ENCODE measurements around the gene SLC4A11.

Gene SLC4A11

GRCh38 chr20:3239026-3239866, at the start of gene SLC4A11:
Gene SLC4A11 (minus strand): TSS chr20:3239190. CDS start chr20:3239137, 53 bp downstream.
- in situ Hi-C loops (cut with MboI; ENCODE audit: low sequenced_read_pairs), result no loop called here

GRCh38 chr20:3283222-3283820, 44.3 kb upstream of the SLC4A11 start:
- in situ Hi-C loops (cut with MboI; ENCODE audit: low sequenced_read_pairs), result no loop called here

GRCh38 chr20:3282271-3283221, 43.6 kb upstream of the SLC4A11 start:
- in situ Hi-C loops (cut with MboI; ENCODE audit: low sequenced_read_pairs), result no loop called here

- in situ Hi-C loops (cut with MboI; ENCODE audit: low sequenced_read_pairs), result no loop called here
Measured at GRCh38 chr20:3281437-3281836, 42.4 kb upstream of the SLC4A11 start.

GRCh38 chr20:3279761-3280160, 40.8 kb upstream of the SLC4A11 start:
- in situ Hi-C loops (cut with MboI; ENCODE audit: low sequenced_read_pairs), result no loop called here

- in situ Hi-C loops (cut with MboI; ENCODE audit: low sequenced_read_pairs), result no loop called here
Measured at GRCh38 chr20:3277686-3278465, 38.9 kb upstream of the SLC4A11 start.

- in situ Hi-C loops (cut with MboI; ENCODE audit: low sequenced_read_pairs), result no loop called here
Measured at GRCh38 chr20:3276680-3277015, 37.7 kb upstream of the SLC4A11 start.

GRCh38 chr20:3275966-3276679, 37.1 kb upstream of the SLC4A11 start:
- in situ Hi-C loops (cut with MboI; ENCODE audit: low sequenced_read_pairs), result no loop called here

GRCh38 chr20:3275064-3275935, 36.3 kb upstream of the SLC4A11 start:
- in situ Hi-C loops (cut with MboI; ENCODE audit: low sequenced_read_pairs), result no loop called here

- in situ Hi-C loops (cut with MboI; ENCODE audit: low sequenced_read_pairs), result no loop called here
Measured at GRCh38 chr20:3273371-3273770, 34.4 kb upstream of the SLC4A11 start.

- in situ Hi-C loops (cut with MboI; ENCODE audit: low sequenced_read_pairs), result no loop called here
Measured at GRCh38 chr20:3270051-3270450, 31.1 kb upstream of the SLC4A11 start.

GRCh38 chr20:3262566-3262965, 23.6 kb upstream of the SLC4A11 start:
- in situ Hi-C loops (cut with MboI; ENCODE audit: low sequenced_read_pairs), result no loop called here

- in situ Hi-C loops (cut with MboI; ENCODE audit: low sequenced_read_pairs), result no loop called here
Measured at GRCh38 chr20:3258429-3258828, 19.4 kb upstream of the SLC4A11 start.

GRCh38 chr20:3255728-3256127, 16.7 kb upstream of the SLC4A11 start:
- in situ Hi-C loops (cut with MboI; ENCODE audit: low sequenced_read_pairs), result no loop called here

GRCh38 chr20:3251806-3252205, 12.8 kb upstream of the SLC4A11 start:
- in situ Hi-C loops (cut with MboI; ENCODE audit: low sequenced_read_pairs), result no loop called here

GRCh38 chr20:3250091-3250504, 11.1 kb upstream of the SLC4A11 start:
- in situ Hi-C loops (cut with MboI; ENCODE audit: low sequenced_read_pairs), result no loop called here

- in situ Hi-C loops (cut with MboI; ENCODE audit: low sequenced_read_pairs), result no loop called here
Measured at GRCh38 chr20:3248993-3249347, 10.0 kb upstream of the SLC4A11 start.

- in situ Hi-C loops (cut with MboI; ENCODE audit: low sequenced_read_pairs), result no loop called here
Measured at GRCh38 chr20:3248167-3248992, 9.4 kb upstream of the SLC4A11 start.
